OCI-LY3 (cell line): ENCODE results near the gene EIF2AK3.
"Not testable (repeated sequence)": the region's sequence is repeated elsewhere in the genome, so short reads cannot be mapped to it uniquely, and the experiment has no call there.

Experiments used
- H2AFZ ChIP-seq: fragments of 200-600, 300-600 bp; shearing (Covaris generic); 2 replicates; pipeline ENCODE4 v1.6.0; 2014; ENCODE audit warnings: antibody characterized with exemption, low read depth, low read length
- H3K27ac ChIP-seq: fragments of 200-600, 300-600 bp; sonication (generic); 2 replicates; pipeline ENCODE4 v1.5.1; 2014; ENCODE audit warnings: mild to moderate bottlenecking, low read length, moderate library complexity, mixed read lengths
- H3K27me3 ChIP-seq: fragments of 200-600, 300-600 bp; sonication (generic); 2 replicates; pipeline ENCODE4 v1.6.1; 2014; ENCODE audit warnings: low read depth, low read length, mixed read lengths
- H3K36me3 ChIP-seq: fragments of 200-600, 300-600 bp; sonication (generic); replicated peaks from 2 replicates; pipeline ENCODE3; 2014; ENCODE audit warnings: low read depth, low read length, mixed read lengths
- H3K4me1 ChIP-seq: fragments of 300-600, 200-600 bp; sonication (generic); 2 replicates; pipeline ENCODE4 v1.6.1; 2014; ENCODE audit warnings: low read length, mixed read lengths
- H3K4me2 ChIP-seq: fragments of 200-600, 300-600 bp; sonication (generic); 2 replicates; pipeline ENCODE4 v1.6.1; 2014; ENCODE audit warnings: low read length, mixed read lengths
- H3K4me3 ChIP-seq: fragments of 300-600, 200-600 bp; sonication (generic); 2 replicates; pipeline ENCODE4 v1.5.1; 2014; ENCODE audit warnings: antibody characterized with exemption, mild to moderate bottlenecking, low read length, moderate library complexity
- H3K79me2 ChIP-seq: fragments of 300-600, 200-600 bp; shearing (Covaris generic); 2 replicates; pipeline ENCODE4 v1.6.1; 2014; ENCODE audit warnings: mild to moderate bottlenecking, low read length, mixed read lengths
- H3K9ac ChIP-seq: fragments of 300-600, 200-600 bp; shearing (Covaris generic); 2 replicates; pipeline ENCODE4 v1.6.0; 2014; ENCODE audit warnings: mild to moderate bottlenecking, low read length, moderate library complexity
- H3K9me3 ChIP-seq: fragments of 200-600, 300-600 bp; shearing (Covaris generic); 2 replicates; pipeline ENCODE4 v1.6.1; 2014; ENCODE audit warnings: low read length, mixed read lengths; ENCODE audit not compliant: insufficient read depth
- H4K20me1 ChIP-seq: fragments of 200-600, 300-600 bp; sonication (generic); 2 replicates; pipeline ENCODE4 v1.6.1; 2016; ENCODE audit warnings: low read length, mixed read lengths; ENCODE audit not compliant: insufficient read depth
- CTCF ChIP-seq: fragments of 200-600, 300-600 bp; sonication (generic); IDR thresholded peaks from 2 replicates; pipeline ENCODE4 v1.5.1; 2014; ENCODE audit warnings: antibody characterized with exemption, low read length, low read depth
- EZH2phosphoT487 ChIP-seq: fragments of 200-600 bp; shearing (Covaris generic); IDR thresholded peaks from 2 replicates; pipeline ENCODE4 v1.6.1; 2018; ENCODE audit warnings: antibody characterized with exemption, mixed run types, low read depth

EIF2AK3 gene

GRCh38 chr2:88549616-88550292 is 77.5 kb downstream of the EIF2AK3 start:
- no peak overlapping the region for H3K4me3 ChIP-seq
- no peak overlapping the region for H3K4me2 ChIP-seq

GRCh38 chr2:88546291-88546690 is 81.0 kb downstream of the EIF2AK3 start:
- not testable (repeated sequence) for H3K4me3 ChIP-seq, H2AFZ ChIP-seq, H3K9ac ChIP-seq, H3K4me2 ChIP-seq, H3K9me3 ChIP-seq, H3K27me3 ChIP-seq, H3K27ac ChIP-seq, H4K20me1 ChIP-seq, H3K4me1 ChIP-seq, H3K79me2 ChIP-seq, H3K36me3 ChIP-seq

More at GRCh38 chr2:88549616-88550292, 77.5 kb downstream of the EIF2AK3 start:
- no peaks in the 10 kb centered on the region for H3K9me3 ChIP-seq
- no peak overlapping the region for H3K27ac ChIP-seq
- no peak overlapping the region for H3K9ac ChIP-seq
- no peaks in the 10 kb centered on the region for H3K79me2 ChIP-seq
- H4K20me1 ChIP-seq, result no peaks in the 10 kb centered on the region
- no peaks in the 10 kb centered on the region for H3K36me3 ChIP-seq
- TF ChIP-seq EZH2phosphoT487 (no peak), CTCF (no peak)
- no peaks in the 10 kb centered on the region for H3K4me1 ChIP-seq
- no peak overlapping the region for H2AFZ ChIP-seq
- no peaks in the 10 kb centered on the region for H3K27me3 ChIP-seq

GRCh38 chr2:88545118-88545517 is 82.1 kb downstream of the EIF2AK3 start:
- Histone ChIP-seq H3K4me1 (no peaks in the 10 kb centered on the region), H3K9me3 (no peaks in the 10 kb centered on the region), H3K4me3 (no peak overlapping the region), H3K9ac (no peak overlapping the region), H3K36me3 (no peaks in the 10 kb centered on the region), H3K4me2 (no peak overlapping the region), H2AFZ (no peak overlapping the region), H3K79me2 (no peaks in the 10 kb centered on the region), H3K27ac (no peak overlapping the region), H3K27me3 (no peaks in the 10 kb centered on the region), H4K20me1 (no peaks in the 10 kb centered on the region)
- TF ChIP-seq CTCF (no peak), EZH2phosphoT487 (no peak)

GRCh38 chr2:88543541-88544057 is 83.7 kb downstream of the EIF2AK3 start:
- Histone ChIP-seq H3K27ac (no peak overlapping the region), H2AFZ (no peak overlapping the region), H3K4me1 (no peaks in the 10 kb centered on the region), H4K20me1 (no peaks in the 10 kb centered on the region), H3K9ac (no peak overlapping the region), H3K27me3 (no peaks in the 10 kb centered on the region), H3K36me3 (no peaks in the 10 kb centered on the region), H3K4me2 (no peak overlapping the region), H3K9me3 (no peaks in the 10 kb centered on the region), H3K79me2 (no peaks in the 10 kb centered on the region), H3K4me3 (no peak overlapping the region)
- no peak for TF ChIP-seq CTCF
